ENCODE measurements around the gene CTDSPL. TPM values are rescaled to one million over a fixed set of nuclear protein-coding genes. Genes with fewer than 3 reads are reported as not detected.

Gene CTDSPL
- total and polyA plus RNA-seq, 2 of the 13 experiments (the other 11 are each of a cell fraction or from before 2014, with no cell fraction given), result 26.1 to 142 TPM

- TF ChIP-seq HDAC6 (IDR thresholded peaks at IDR 0.05; ENCODE audit: low read depth, low read length) (no peak), FOXA1 (IDR thresholded peaks at IDR 0.05) (no peak; the same call in 1 of the 2 replicates), FOXA1 (CRISPR knock-in tag; IDR thresholded peaks at IDR 0.05) (no peak), ZNF75D (CRISPR knock-in tag; IDR thresholded peaks at IDR 0.05; ENCODE audit: borderline replicate concordance) (no peak), BRD4 (CRISPR knock-in tag; IDR thresholded peaks at IDR 0.05) (no peak), NR3C1 (CRISPR knock-in tag; IDR thresholded peaks at IDR 0.05) (no peak), ELF1 (CRISPR knock-in tag; IDR thresholded peaks at IDR 0.05) (peak; percentile 70), ARID2 (CRISPR knock-in tag; IDR thresholded peaks at IDR 0.05; ENCODE audit: borderline replicate concordance) (no peak), ZBTB40 (IDR thresholded peaks at IDR 0.05) (no peak), ZBTB40 (CRISPR knock-in tag; IDR thresholded peaks at IDR 0.05) (no peak), ZNF549 (CRISPR knock-in tag; IDR thresholded peaks at IDR 0.05) (no peak), SIN3A (IDR thresholded peaks at IDR 0.05; ENCODE audit: borderline replicate concordance, low read depth, low read length) (peak; percentile 82), HCFC1 (IDR thresholded peaks at IDR 0.05; ENCODE audit: low read depth, low read length) (no peak), ASH2L (IDR thresholded peaks at IDR 0.05; ENCODE audit: insufficient read length, low read depth, low read length) (no peak), NCOA5 (CRISPR knock-in tag; IDR thresholded peaks at IDR 0.05) (no peak), ZBTB33 (CRISPR knock-in tag; IDR thresholded peaks at IDR 0.05) (peak; percentile 52; the same call in 1 of the 2 replicates), RBAK (CRISPR knock-in tag; IDR thresholded peaks at IDR 0.05) (no peak), ZNF713 (CRISPR knock-in tag; IDR thresholded peaks at IDR 0.05) (no peak), ZBTB37 (CRISPR knock-in tag; IDR thresholded peaks at IDR 0.05) (no peak), ZNF317 (CRISPR knock-in tag; IDR thresholded peaks at IDR 0.05) (peak; percentile 95)
Observed at GRCh38 chr3:37892927-37893600, 31.4 kb downstream of the CTDSPL start (continued).

Data from HepG2 (cell line).